Cardiac fibroblast (primary cell): ENCODE results near the gene ARHGAP40.

Experiments
- DNase-seq, 2 donors: peaks; one replicate each; pipeline versions ENCODE4 v3.0.0 to v3.0.0-alpha.2; 2010; ENCODE audit warnings: low read depth in 2 of 2
- H3K4me3 ChIP-seq, 2 donors: replicated peaks in 1 of 2; 1 replicate in 1 of 2; 2 replicates in 1 of 2; pipeline ENCODE4 v1.5.1; 2011; ENCODE audit warnings: low read depth in 2 of 2, low read length in 2 of 2, mild to moderate bottlenecking in 2 of 2, moderate library complexity in 1 of 2
- CTCF ChIP-seq: IDR thresholded peaks from one replicate; pipeline ENCODE4 v1.5.1; 2011; ENCODE audit warnings: low read depth, mild to moderate bottlenecking, low read length, inconsistent platforms

The ARHGAP40 gene

GRCh38 chr20:38563802-38564431 is 37.7 kb upstream of the ARHGAP40 start:
- no peak overlapping the region for H3K4me3 ChIP-seq
- TF ChIP-seq CTCF = no peak
- no peak for DNase-seq

- no peak overlapping the region for H3K4me3 ChIP-seq
- DNase-seq = no peak
- TF ChIP-seq CTCF = no peak
Measured at GRCh38 chr20:38564680-38565079, 36.9 kb upstream of the ARHGAP40 start.

GRCh38 chr20:38566036-38566598 is 35.5 kb upstream of the ARHGAP40 start:
- no peak for TF ChIP-seq CTCF
- no peak for DNase-seq
- no peak overlapping the region for H3K4me3 ChIP-seq

GRCh38 chr20:38569747-38570525 is 31.7 kb upstream of the ARHGAP40 start:
- H3K4me3 ChIP-seq = no peak overlapping the region
- TF ChIP-seq CTCF = no peak
- no peak for DNase-seq

GRCh38 chr20:38573413-38573812 is 28.2 kb upstream of the ARHGAP40 start:
- no peak for TF ChIP-seq CTCF
- H3K4me3 ChIP-seq = no peak overlapping the region
- DNase-seq = no peak

- no peak for DNase-seq
- TF ChIP-seq CTCF = no peak
Measured at GRCh38 chr20:38579219-38579910, 22.2 kb upstream of the ARHGAP40 start.

More at GRCh38 chr20:38579219-38579910, 22.2 kb upstream of the ARHGAP40 start:
- no peak overlapping the region for H3K4me3 ChIP-seq
